B cell (primary cell): ENCODE data around the gene ZFAND5. TPM values are rescaled to one million over a fixed set of nuclear protein-coding genes. Genes with fewer than 3 reads are reported as not detected.

ENCODE experiments used
- ATAC-seq: fragments of 200-7000 bp; cut with Tn5 transposase; one replicate; pipeline ENCODE4 v1.10.0; 2021; ENCODE audit warnings: low read depth, mild to moderate bottlenecking, moderate number of reproducible peaks, moderate library complexity
- CTCF ChIA-PET: fragments of 350-600 bp; sonication (Branson Sonifier 250); formaldehyde crosslinking; loops from one replicate; lab custom pipeline; 2021; ENCODE audit warnings: antibody characterized with exemption, inconsistent platforms; lab: Charles Lee
- POLR2A ChIA-PET: fragments of 350-600 bp; sonication (Branson Sonifier 250); formaldehyde crosslinking; loops from one replicate; lab custom pipeline; 2021; ENCODE audit warnings: antibody characterized with exemption; lab: Charles Lee
- DNase-seq: peaks from one replicate; pipeline ENCODE4 v3.0.0; 2013
- H2AFZ ChIP-seq: 2 replicates; pipeline ENCODE4 v1.6.1; 2012; ENCODE audit warnings: mild to moderate bottlenecking, low read depth, low read length; ENCODE audit not compliant: insufficient read depth, poor library complexity, severe bottlenecking
- H3K27ac ChIP-seq, 2 donors: 1 replicate in 1 of 2; 2 replicates in 1 of 2; pipeline ENCODE4 v1.5.1; 2012 to 2013; ENCODE audit warnings: low read length in 2 of 2, mild to moderate bottlenecking in 2 of 2, moderate library complexity in 1 of 2
- H3K27me3 ChIP-seq, 4 experiments: fragments of 200-600 bp in 1 of 4; sonication (generic) in 1 of 4; replicated peaks in 1 of 4; 1 replicate in 2 of 4; 2 replicates in 2 of 4; pipeline versions ENCODE4 v1.6.1 to v1.7.0; 2013 to 2016; ENCODE audit warnings: low read length in 3 of 4, mild to moderate bottlenecking in 2 of 4, mixed read lengths in 1 of 4, moderate library complexity in 1 of 4; ENCODE audit not compliant: insufficient read depth in 4 of 4, control insufficient read depth in 3 of 4; ENCODE audit errors: control extremely low read depth in 1 of 4
- H3K36me3 ChIP-seq, 2 experiments: replicated peaks in 1 of 2; 1 replicate in 1 of 2; 2 replicates in 1 of 2; pipeline versions ENCODE4 v1.6.1 to v1.7.1; 2013; ENCODE audit warnings: low read length in 1 of 2; ENCODE audit not compliant: insufficient read depth in 2 of 2, control insufficient read depth in 1 of 2; ENCODE audit errors: control extremely low read depth in 1 of 2, extremely low read depth in 1 of 2
- H3K4me1 ChIP-seq, 2 donors: fragments of 200-600 bp in 1 of 2; sonication (generic) in 1 of 2; 1 replicate in 1 of 2; 2 replicates in 1 of 2; pipeline versions ENCODE4 v1.5.1 to v1.6.1; 2013 to 2017; ENCODE audit warnings: low read length in 2 of 2; ENCODE audit not compliant: control insufficient read depth in 2 of 2, insufficient read depth in 2 of 2
- H3K4me2 ChIP-seq: replicated peaks from 2 replicates; pipeline ENCODE3; 2012; ENCODE audit warnings: mild to moderate bottlenecking, low read depth, low read length; ENCODE audit not compliant: poor library complexity, severe bottlenecking
- H3K4me3 ChIP-seq, 5 experiments: fragments of 200-600 bp in 1 of 5; sonication (generic) in 1 of 5; 1 replicate in 3 of 5; 2 replicates in 2 of 5; pipeline versions ENCODE4 v1.5.1 to v1.7.0; 2011 to 2016; ENCODE audit warnings: low read length in 4 of 5, mild to moderate bottlenecking in 4 of 5, low read depth in 2 of 5, control low read depth in 1 of 5, moderate library complexity in 1 of 5; ENCODE audit not compliant: insufficient read depth in 1 of 5; ENCODE audit errors: control extremely low read depth in 1 of 5, extremely low read depth in 1 of 5
- H3K79me2 ChIP-seq: fragments of 200-600 bp; sonication (generic); one replicate; pipeline ENCODE4 v1.6.0; 2016; ENCODE audit warnings: low read length; ENCODE audit not compliant: control insufficient read depth, insufficient read depth
- H3K9ac ChIP-seq: fragments of 200-600 bp; sonication (generic); 2 replicates; pipeline ENCODE4 v1.6.1; 2017; ENCODE audit warnings: mild to moderate bottlenecking, low read length, moderate library complexity
- H3K9me3 ChIP-seq, 3 donors: one replicate each; pipeline versions ENCODE4 v1.6.1 to v1.7.1; 2013; ENCODE audit warnings: low read length in 2 of 3; ENCODE audit not compliant: control insufficient read depth in 2 of 3, insufficient read depth in 1 of 3; ENCODE audit errors: control extremely low read depth in 1 of 3
- H4K20me1 ChIP-seq: 2 replicates; pipeline ENCODE4 v1.6.0; 2012; ENCODE audit warnings: mild to moderate bottlenecking, low read length; ENCODE audit not compliant: insufficient read depth, control insufficient read depth, poor library complexity, severe bottlenecking
- H3K27ac Mint-ChIP-seq: one replicate; pipeline ENCODE4 v1.8.0; 2021; ENCODE audit warnings: mixed read lengths
- H3K27me3 Mint-ChIP-seq: one replicate; pipeline ENCODE4 v1.8.0; 2021; ENCODE audit warnings: mixed read lengths
- H3K4me1 Mint-ChIP-seq: one replicate; pipeline ENCODE4 v1.8.0; 2021; ENCODE audit warnings: mixed read lengths
- H3K4me3 Mint-ChIP-seq: one replicate; pipeline ENCODE4 v1.8.0; 2021; ENCODE audit warnings: mixed read lengths
- H3K9me3 Mint-ChIP-seq: one replicate; pipeline ENCODE4 v1.8.0; 2022; ENCODE audit warnings: mixed read lengths; ENCODE audit not compliant: insufficient read depth
- CTCF ChIP-seq: fragments of 200-600 bp; IDR thresholded peaks from one replicate; pipeline ENCODE4 v1.8.0; 2022; ENCODE audit warnings: antibody characterized with exemption, mild to moderate bottlenecking
- WGBS: methylation state at CpG from one replicate; pipeline ENCODE4 v1.1.5; 2013; ENCODE audit warnings: missing lambda C conversion rate; ENCODE audit not compliant: insufficient coverage; 5-methylcytosine and 5-hydroxymethylcytosine counted together
- intact Hi-C: fragments of 100-400 bp; cut with micrococcal nuclease; formaldehyde crosslinking; loops from one replicate; pipeline ENCODE4 v1.10.0; 2022
- polyA plus RNA-seq: library from polyadenylated mRNA; depleted of rRNA; stranded (reverse); fragments of >200 nt; gene quantifications from 2 replicates; pipeline ENCODE4 v1.2.3, GENCODE V29; 2012
- total RNA-seq, 2 donors: library from RNA; stranded (reverse); fragments of 120-200 nt in 1 of 2; gene quantifications; 1 replicate in 1 of 2; 2 replicates in 1 of 2; pipeline versions ENCODE4 v1.2.3 to v1.2.4, GENCODE V29; 2013 to 2022

ZFAND5 gene
- total and polyA plus RNA-seq, 2 donors (not counting 1 experiment from before 2014, with no cell fraction given): 95.3 to 162 TPM

- CTCF ChIA-PET: interaction anchor here (0.8 to 1.3 kb wide), 7 partner anchors 10 to 58 kb away, joined by 3 to 5 read pairs (median 4); no protein-coding TSS in a partner anchor
- intact Hi-C loops: loop anchor here (2.0 to 5.0 kb wide), 2 partner anchors 60 to 137 kb away; partner anchors contain the start of gene ZFAND5
Measured at GRCh38 chr9:72305102-72305546, 59.9 kb downstream of the ZFAND5 start.

More at GRCh38 chr9:72305102-72305546, 59.9 kb downstream of the ZFAND5 start:
- H3K4me3 Mint-ChIP-seq: peak overlapping the region; percentile 90
- Histone ChIP-seq H3K27ac (peak overlapping the region; percentile 88 to 94), H2AFZ (peak overlapping the region; percentile 72), H3K79me2 (peaks cover 3% of the 10 kb centered on the region), H3K4me2 (peak overlapping the region; percentile 72), H3K4me3 (peak overlapping the region; percentile 36 to 77 (median 48)), H3K9ac (peak overlapping the region; percentile 62), H3K36me3 (peaks cover 0 to 2% of the 10 kb centered on the region in 2 experiments), H4K20me1 (no peaks in the 10 kb centered on the region), H3K4me1 (peaks cover 55 to 68% of the 10 kb centered on the region in 2 donors), H3K27me3 (no peaks in the 10 kb centered on the region), H3K9me3 (no peaks in the 10 kb centered on the region)
- no peak for TF ChIP-seq CTCF
- WGBS: 5% methylated on average over 4 of the region's 8 CpGs
- H3K27ac Mint-ChIP-seq: peak overlapping the region; percentile 94
- no peaks in the 10 kb centered on the region for H3K9me3 Mint-ChIP-seq
- no peaks in the 10 kb centered on the region for H3K27me3 Mint-ChIP-seq
- ATAC-seq (peak; percentile 85), DNase-seq (peak; percentile 78)
- POLR2A ChIA-PET: interaction anchor here (0.8 to 1.3 kb wide), 2 partner anchors 12 to 60 kb away, joined by 3 to 8 read pairs; partner anchors contain the start of gene ZFAND5
- peaks cover 59% of the 10 kb centered on the region for H3K4me1 Mint-ChIP-seq
